Measurements from ENCODE around the gene ARHGAP24.

The ARHGAP24 gene

DNA sequence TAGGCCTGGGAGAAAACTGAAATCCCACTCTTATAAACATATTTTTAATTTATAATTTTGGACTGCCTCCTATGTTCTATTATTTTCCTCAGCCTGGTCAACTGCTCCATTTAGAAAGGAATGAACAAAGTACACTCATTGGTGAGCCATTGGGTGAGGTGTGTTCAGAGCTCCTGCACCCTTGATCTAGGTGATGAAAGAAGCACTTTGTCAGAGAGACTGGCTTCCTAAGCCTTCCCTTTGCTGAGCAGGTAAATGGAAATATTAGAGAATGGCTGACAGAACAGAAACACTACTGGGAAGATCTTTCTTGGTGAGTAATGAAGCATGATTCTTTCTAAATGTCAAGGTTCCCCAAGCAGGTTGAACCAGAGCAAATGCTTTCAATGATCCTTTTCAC, 19.0 kb upstream of the ARHGAP24 start:
- TF ChIP-seq, protein P1, sequence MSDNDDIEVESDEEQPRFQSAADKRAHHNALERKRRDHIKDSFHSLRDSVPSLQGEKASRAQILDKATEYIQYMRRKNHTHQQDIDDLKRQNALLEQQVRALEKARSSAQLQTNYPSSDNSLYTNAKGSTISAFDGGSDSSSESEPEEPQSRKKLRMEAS (IDR thresholded peaks at IDR 0.05): no peak
- TF ChIP-seq CREB1 (IDR thresholded peaks at IDR 0.05; ENCODE audit: low read depth): no peak
- no peak for TF ChIP-seq TAF1 (IDR thresholded peaks at IDR 0.05; ENCODE audit: low read depth)
- no peak for TF ChIP-seq RAD21 (IDR thresholded peaks at IDR 0.05; ENCODE audit: low read depth)
- TF ChIP-seq EP300 (IDR thresholded peaks at IDR 0.05; ENCODE audit: borderline replicate concordance): no peak
- no peak for TF ChIP-seq ZBTB7A (IDR thresholded peaks at IDR 0.05; ENCODE audit: low read depth)
- no peak for TF ChIP-seq FOXM1 (IDR thresholded peaks at IDR 0.05; ENCODE audit: borderline replicate concordance, low read depth)
- TF ChIP-seq CEBPB (IDR thresholded peaks at IDR 0.05): no peak
- no peak for TF ChIP-seq TCF12 (IDR thresholded peaks at IDR 0.05; ENCODE audit: low read depth)
- no peak for TF ChIP-seq YY1 (IDR thresholded peaks at IDR 0.05; ENCODE audit: low read depth)
- no peak for TF ChIP-seq TEAD4 (IDR thresholded peaks at IDR 0.05)
- no peak for TF ChIP-seq NFIC (IDR thresholded peaks at IDR 0.05)
- TF ChIP-seq, protein P2, sequence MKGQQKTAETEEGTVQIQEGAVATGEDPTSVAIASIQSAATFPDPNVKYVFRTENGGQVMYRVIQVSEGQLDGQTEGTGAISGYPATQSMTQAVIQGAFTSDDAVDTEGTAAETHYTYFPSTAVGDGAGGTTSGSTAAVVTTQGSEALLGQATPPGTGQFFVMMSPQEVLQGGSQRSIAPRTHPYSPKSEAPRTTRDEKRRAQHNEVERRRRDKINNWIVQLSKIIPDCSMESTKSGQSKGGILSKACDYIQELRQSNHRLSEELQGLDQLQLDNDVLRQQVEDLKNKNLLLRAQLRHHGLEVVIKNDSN (IDR thresholded peaks at IDR 0.05): no peak
- no peak for TF ChIP-seq EGR1 (IDR thresholded peaks at IDR 0.05)
- TF ChIP-seq, protein P3, sequence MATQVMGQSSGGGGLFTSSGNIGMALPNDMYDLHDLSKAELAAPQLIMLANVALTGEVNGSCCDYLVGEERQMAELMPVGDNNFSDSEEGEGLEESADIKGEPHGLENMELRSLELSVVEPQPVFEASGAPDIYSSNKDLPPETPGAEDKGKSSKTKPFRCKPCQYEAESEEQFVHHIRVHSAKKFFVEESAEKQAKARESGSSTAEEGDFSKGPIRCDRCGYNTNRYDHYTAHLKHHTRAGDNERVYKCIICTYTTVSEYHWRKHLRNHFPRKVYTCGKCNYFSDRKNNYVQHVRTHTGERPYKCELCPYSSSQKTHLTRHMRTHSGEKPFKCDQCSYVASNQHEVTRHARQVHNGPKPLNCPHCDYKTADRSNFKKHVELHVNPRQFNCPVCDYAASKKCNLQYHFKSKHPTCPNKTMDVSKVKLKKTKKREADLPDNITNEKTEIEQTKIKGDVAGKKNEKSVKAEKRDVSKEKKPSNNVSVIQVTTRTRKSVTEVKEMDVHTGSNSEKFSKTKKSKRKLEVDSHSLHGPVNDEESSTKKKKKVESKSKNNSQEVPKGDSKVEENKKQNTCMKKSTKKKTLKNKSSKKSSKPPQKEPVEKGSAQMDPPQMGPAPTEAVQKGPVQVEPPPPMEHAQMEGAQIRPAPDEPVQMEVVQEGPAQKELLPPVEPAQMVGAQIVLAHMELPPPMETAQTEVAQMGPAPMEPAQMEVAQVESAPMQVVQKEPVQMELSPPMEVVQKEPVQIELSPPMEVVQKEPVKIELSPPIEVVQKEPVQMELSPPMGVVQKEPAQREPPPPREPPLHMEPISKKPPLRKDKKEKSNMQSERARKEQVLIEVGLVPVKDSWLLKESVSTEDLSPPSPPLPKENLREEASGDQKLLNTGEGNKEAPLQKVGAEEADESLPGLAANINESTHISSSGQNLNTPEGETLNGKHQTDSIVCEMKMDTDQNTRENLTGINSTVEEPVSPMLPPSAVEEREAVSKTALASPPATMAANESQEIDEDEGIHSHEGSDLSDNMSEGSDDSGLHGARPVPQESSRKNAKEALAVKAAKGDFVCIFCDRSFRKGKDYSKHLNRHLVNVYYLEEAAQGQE (IDR thresholded peaks at IDR 0.05; ENCODE audit: low read depth): no peak

DNA sequence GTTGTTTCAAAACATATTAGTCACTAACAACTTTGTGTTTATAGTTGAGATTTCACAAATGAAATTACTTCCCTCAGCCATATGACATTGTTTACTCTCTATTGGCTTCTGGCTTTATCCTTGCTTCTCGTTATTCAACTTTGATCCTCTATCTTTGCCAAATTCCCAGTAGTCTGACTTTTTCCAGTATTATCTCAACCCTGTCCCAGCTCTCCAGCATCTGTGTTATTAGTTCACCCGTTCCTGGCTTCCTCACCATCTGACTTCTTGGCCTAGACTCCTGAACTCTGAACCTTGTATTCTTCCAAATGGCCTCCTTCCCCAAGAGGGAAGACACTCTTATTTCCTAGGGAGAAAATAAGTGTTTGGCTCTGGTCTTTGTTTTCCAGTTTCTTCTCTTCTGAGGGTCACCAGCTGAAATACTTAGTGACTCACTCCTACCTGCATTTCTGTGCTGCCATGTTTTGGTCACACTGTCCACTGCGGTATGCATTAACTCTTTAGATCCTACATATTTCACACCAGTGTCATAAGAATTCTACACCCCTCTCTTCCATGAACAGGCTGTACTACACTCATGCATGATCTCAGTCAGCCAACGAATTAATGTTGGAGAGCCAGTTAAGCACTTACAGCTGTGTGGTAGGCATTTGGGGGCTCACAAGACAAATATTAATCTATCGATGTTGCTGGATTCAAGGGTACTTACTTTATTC, 17.0 kb upstream of the ARHGAP24 start:
- TF ChIP-seq FOXM1 (IDR thresholded peaks at IDR 0.05; ENCODE audit: borderline replicate concordance, low read depth) (no peak), YY1 (IDR thresholded peaks at IDR 0.05; ENCODE audit: low read depth) (no peak), RAD21 (IDR thresholded peaks at IDR 0.05; ENCODE audit: low read depth) (no peak), CREB1 (IDR thresholded peaks at IDR 0.05; ENCODE audit: low read depth) (no peak), ZBTB7A (IDR thresholded peaks at IDR 0.05; ENCODE audit: low read depth) (no peak), EP300 (IDR thresholded peaks at IDR 0.05; ENCODE audit: borderline replicate concordance) (no peak), TEAD4 (IDR thresholded peaks at IDR 0.05) (no peak), CEBPB (IDR thresholded peaks at IDR 0.05) (no peak), EGR1 (IDR thresholded peaks at IDR 0.05) (no peak), TCF12 (IDR thresholded peaks at IDR 0.05; ENCODE audit: low read depth) (no peak), TAF1 (IDR thresholded peaks at IDR 0.05; ENCODE audit: low read depth) (no peak)
- TF ChIP-seq, protein P1 (IDR thresholded peaks at IDR 0.05): no peak
- TF ChIP-seq, protein P2 (IDR thresholded peaks at IDR 0.05): no peak
- TF ChIP-seq, protein P3 (IDR thresholded peaks at IDR 0.05; ENCODE audit: low read depth): no peak

DNA sequence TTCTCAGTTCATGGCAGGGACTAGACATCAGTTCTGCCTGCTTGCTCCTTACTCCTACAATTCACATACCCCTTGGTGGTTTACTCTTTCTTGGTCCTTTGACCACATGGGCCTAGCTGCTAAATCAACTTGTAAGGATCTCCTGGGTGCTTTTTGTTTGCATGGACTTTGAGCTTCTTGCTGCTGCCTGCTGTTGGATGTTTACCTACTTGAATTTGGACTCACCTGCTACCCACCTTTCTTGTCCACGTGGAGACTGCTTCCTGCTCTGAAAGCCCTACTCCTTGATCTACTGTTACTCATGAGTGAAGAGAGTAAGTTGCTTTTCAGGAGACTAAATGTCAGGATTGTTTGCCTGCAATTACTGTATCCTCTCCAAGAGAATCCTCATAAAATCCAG, 15.2 kb upstream of the ARHGAP24 start:
- TF ChIP-seq NFIC (IDR thresholded peaks at IDR 0.05): no peak
- TF ChIP-seq CREB1 (IDR thresholded peaks at IDR 0.05; ENCODE audit: low read depth): no peak
- TF ChIP-seq ZBTB7A (IDR thresholded peaks at IDR 0.05; ENCODE audit: low read depth): no peak
- TF ChIP-seq, protein P2 (IDR thresholded peaks at IDR 0.05): no peak
- no peak for TF ChIP-seq TEAD4 (IDR thresholded peaks at IDR 0.05)
- TF ChIP-seq, protein P1 (IDR thresholded peaks at IDR 0.05): no peak
- TF ChIP-seq EP300 (IDR thresholded peaks at IDR 0.05; ENCODE audit: borderline replicate concordance): no peak
- TF ChIP-seq, protein P3 (IDR thresholded peaks at IDR 0.05; ENCODE audit: low read depth): no peak
- TF ChIP-seq TAF1 (IDR thresholded peaks at IDR 0.05; ENCODE audit: low read depth): no peak
- no peak for TF ChIP-seq CEBPB (IDR thresholded peaks at IDR 0.05)
- no peak for TF ChIP-seq RAD21 (IDR thresholded peaks at IDR 0.05; ENCODE audit: low read depth)
- no peak for TF ChIP-seq YY1 (IDR thresholded peaks at IDR 0.05; ENCODE audit: low read depth)
